ENCODE data around the gene DPYD.

The DPYD gene

DNA sequence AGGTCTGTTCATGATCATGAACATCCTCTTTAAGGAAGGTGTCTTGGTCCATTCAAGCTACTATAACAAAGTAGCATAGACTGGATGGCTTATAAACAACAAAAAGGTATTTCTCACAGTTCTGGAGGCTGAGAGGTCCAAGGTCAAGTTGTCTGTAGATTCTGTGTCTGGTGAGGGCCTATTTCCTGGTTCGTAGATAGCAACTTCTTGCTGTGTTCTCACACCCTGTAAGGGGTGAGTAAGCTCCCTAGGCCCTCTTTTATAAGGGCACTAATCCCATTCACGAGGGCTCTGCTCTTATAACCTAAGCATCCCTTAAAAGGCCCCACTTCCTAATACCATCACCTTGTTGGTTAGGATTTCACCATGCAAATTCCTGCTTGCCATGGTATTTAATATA lies 851.5 kb downstream of the DPYD start:
- in situ Hi-C loops (cut with HindIII; ENCODE audit: low sequenced_read_pairs): no loop called here
- no peak for DNase-seq (ENCODE audit: low read depth, low spot score)
- TF ChIP-seq, protein P1, sequence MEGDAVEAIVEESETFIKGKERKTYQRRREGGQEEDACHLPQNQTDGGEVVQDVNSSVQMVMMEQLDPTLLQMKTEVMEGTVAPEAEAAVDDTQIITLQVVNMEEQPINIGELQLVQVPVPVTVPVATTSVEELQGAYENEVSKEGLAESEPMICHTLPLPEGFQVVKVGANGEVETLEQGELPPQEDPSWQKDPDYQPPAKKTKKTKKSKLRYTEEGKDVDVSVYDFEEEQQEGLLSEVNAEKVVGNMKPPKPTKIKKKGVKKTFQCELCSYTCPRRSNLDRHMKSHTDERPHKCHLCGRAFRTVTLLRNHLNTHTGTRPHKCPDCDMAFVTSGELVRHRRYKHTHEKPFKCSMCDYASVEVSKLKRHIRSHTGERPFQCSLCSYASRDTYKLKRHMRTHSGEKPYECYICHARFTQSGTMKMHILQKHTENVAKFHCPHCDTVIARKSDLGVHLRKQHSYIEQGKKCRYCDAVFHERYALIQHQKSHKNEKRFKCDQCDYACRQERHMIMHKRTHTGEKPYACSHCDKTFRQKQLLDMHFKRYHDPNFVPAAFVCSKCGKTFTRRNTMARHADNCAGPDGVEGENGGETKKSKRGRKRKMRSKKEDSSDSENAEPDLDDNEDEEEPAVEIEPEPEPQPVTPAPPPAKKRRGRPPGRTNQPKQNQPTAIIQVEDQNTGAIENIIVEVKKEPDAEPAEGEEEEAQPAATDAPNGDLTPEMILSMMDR (IDR thresholded peaks at IDR 0.05; ENCODE audit: low read depth, low read length): no peak

GRCh38 chr1:97066860-97067259 lies 854.0 kb downstream of the DPYD start:
- in situ Hi-C loops (cut with HindIII; ENCODE audit: low sequenced_read_pairs): no loop called here
- TF ChIP-seq, protein P1 (IDR thresholded peaks at IDR 0.05; ENCODE audit: low read depth, low read length): no peak
- no peak for DNase-seq (ENCODE audit: low read depth, low spot score)
- H3K4me3 ChIP-seq (ENCODE audit: low read depth, low read length): no peak overlapping the region

More for the DNA sequence above, 851.5 kb downstream of the DPYD start:
- H3K4me3 ChIP-seq (ENCODE audit: low read depth, low read length): no peak overlapping the region

DNA sequence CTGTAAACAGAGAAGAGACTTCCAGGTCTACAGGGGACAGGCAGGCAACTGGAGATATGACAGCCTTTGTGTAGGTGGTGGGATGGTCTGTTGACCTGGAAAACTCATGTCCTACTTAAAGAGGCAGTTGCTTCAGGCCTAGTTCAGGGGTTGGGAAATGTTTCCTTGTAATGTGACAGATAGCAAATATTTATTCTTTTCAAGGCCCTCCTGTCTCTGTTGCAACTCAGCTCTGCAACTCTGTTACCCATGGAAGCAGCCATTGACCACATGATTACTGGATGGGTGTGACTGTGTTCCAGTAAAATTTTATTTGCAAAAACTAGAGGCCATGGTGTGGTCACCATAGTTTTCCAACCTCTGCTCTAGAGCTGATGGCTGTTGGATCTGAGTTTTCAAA lies 857.3 kb downstream of the DPYD start:
- TF ChIP-seq, protein P1 (IDR thresholded peaks at IDR 0.05; ENCODE audit: low read depth, low read length): no peak
- no peak for DNase-seq (ENCODE audit: low read depth, low spot score)

GRCh38 chr1:97061604-97062003 lies 859.2 kb downstream of the DPYD start:
- in situ Hi-C loops (cut with HindIII; ENCODE audit: low sequenced_read_pairs): no loop called here
- no peak for DNase-seq (ENCODE audit: low read depth, low spot score)
- TF ChIP-seq, protein P1 (IDR thresholded peaks at IDR 0.05; ENCODE audit: low read depth, low read length): no peak
- H3K4me3 ChIP-seq (ENCODE audit: low read depth, low read length): no peak overlapping the region

More for the DNA sequence above, 857.3 kb downstream of the DPYD start:
- H3K4me3 ChIP-seq (ENCODE audit: low read depth, low read length): no peak overlapping the region
- in situ Hi-C loops (cut with HindIII; ENCODE audit: low sequenced_read_pairs): no loop called here

- no peak for DNase-seq (ENCODE audit: low read depth, low spot score)
- TF ChIP-seq, protein P1 (IDR thresholded peaks at IDR 0.05; ENCODE audit: low read depth, low read length): no peak
- in situ Hi-C loops (cut with HindIII; ENCODE audit: low sequenced_read_pairs): no loop called here
- H3K4me3 ChIP-seq (ENCODE audit: low read depth, low read length): no peak overlapping the region
These were observed 864.4 kb downstream of the DPYD start for GRCh38 chr1:97056386-97056785.

- no peak for DNase-seq (ENCODE audit: low read depth, low spot score)
- in situ Hi-C loops (cut with HindIII; ENCODE audit: low sequenced_read_pairs): no loop called here
- H3K4me3 ChIP-seq (ENCODE audit: low read depth, low read length): no peak overlapping the region
- TF ChIP-seq, protein P1 (IDR thresholded peaks at IDR 0.05; ENCODE audit: low read depth, low read length): no peak
These were observed 867.6 kb downstream of the DPYD start for GRCh38 chr1:97053268-97053667.

DNA sequence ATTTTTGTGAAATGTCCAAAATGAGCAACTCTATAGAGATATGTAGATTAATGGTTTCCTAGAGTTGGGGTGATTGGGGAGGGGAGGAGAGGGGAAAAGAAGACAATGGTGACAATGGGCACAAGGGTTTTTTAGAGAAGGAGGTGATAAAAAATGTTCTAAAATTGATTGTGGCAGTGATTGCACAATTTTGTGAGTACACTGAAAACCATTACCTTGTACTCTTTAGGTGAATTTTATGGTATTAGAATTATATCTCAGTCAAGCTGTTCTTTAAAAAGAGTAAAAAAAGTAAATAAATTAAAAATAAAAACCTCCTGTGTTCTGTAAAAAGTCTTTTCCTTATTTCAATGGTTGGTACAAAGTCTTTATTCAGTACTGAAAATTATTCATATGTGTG lies 869.0 kb downstream of the DPYD start:
- no peak for DNase-seq (ENCODE audit: low read depth, low spot score)
- in situ Hi-C loops (cut with HindIII; ENCODE audit: low sequenced_read_pairs): no loop called here
- TF ChIP-seq, protein P1 (IDR thresholded peaks at IDR 0.05; ENCODE audit: low read depth, low read length): no peak
- H3K4me3 ChIP-seq (ENCODE audit: low read depth, low read length): no peak overlapping the region
